CD4-positive, CD25-positive, alpha-beta regulatory T cell (primary cell): ENCODE measurements around the gene NFIX. TPM values are rescaled to one million over a fixed set of nuclear protein-coding genes. Genes with fewer than 3 reads are reported as not detected.
"Not testable (repeated sequence)": the region's sequence is repeated elsewhere in the genome, so short reads cannot be mapped to it uniquely, and the experiment has no call there.

Source experiments
- ATAC-seq, 2 donors: fragments of 150-1000 bp; cut with Tn5 transposase; one replicate each; pipeline ENCODE4 v1.10.0; 2021; ENCODE audit warnings: low read depth in 2 of 2, moderate number of reproducible peaks in 2 of 2, moderate library complexity in 1 of 2
- DNase-seq, 3 donors: peaks; one replicate each; pipeline versions ENCODE4 v3.0.0 to v3.0.0-alpha.2; 2012 to 2022; ENCODE audit warnings: mixed read lengths in 1 of 3
- H3K27ac ChIP-seq: one replicate; pipeline ENCODE4 v1.7.0; 2013; ENCODE audit warnings: mild to moderate bottlenecking, low read length; ENCODE audit not compliant: insufficient read depth, poor library complexity, severe bottlenecking
- H3K27me3 ChIP-seq: one replicate; pipeline ENCODE4 v1.7.0; 2013; ENCODE audit warnings: low read length; ENCODE audit not compliant: control insufficient read depth, insufficient read depth
- H3K36me3 ChIP-seq: one replicate; pipeline ENCODE4 v1.7.0; 2013; ENCODE audit warnings: mild to moderate bottlenecking, low read length, moderate library complexity; ENCODE audit not compliant: control insufficient read depth, insufficient read depth
- H3K4me1 ChIP-seq: 2 replicates; pipeline ENCODE4 v1.7.0; 2013; ENCODE audit warnings: mild to moderate bottlenecking, low read length; ENCODE audit not compliant: insufficient read depth, control insufficient read depth, poor library complexity, severe bottlenecking
- H3K4me3 ChIP-seq: one replicate; pipeline ENCODE4 v1.7.0; 2013; ENCODE audit warnings: low read depth, mild to moderate bottlenecking, low read length, moderate library complexity
- H3K9me3 ChIP-seq, 2 experiments: 1 replicate in 1 of 2; 2 replicates in 1 of 2; pipeline ENCODE4 v1.7.0; 2013; ENCODE audit warnings: low read length in 2 of 2, mild to moderate bottlenecking in 1 of 2, moderate library complexity in 1 of 2; ENCODE audit not compliant: control insufficient read depth in 2 of 2
- H3K27ac Mint-ChIP-seq, 3 donors: one replicate each; pipeline ENCODE4 v1.8.0; 2020 to 2022; ENCODE audit warnings: mild to moderate bottlenecking in 3 of 3, mixed read lengths in 3 of 3, moderate library complexity in 2 of 3
- H3K27me3 Mint-ChIP-seq: one replicate; pipeline ENCODE4 v1.8.0; 2022; ENCODE audit warnings: mild to moderate bottlenecking, mixed read lengths
- H3K36me3 Mint-ChIP-seq: one replicate; pipeline ENCODE4 v1.8.0; 2020; ENCODE audit warnings: mixed read lengths
- H3K4me1 Mint-ChIP-seq, 4 donors: one replicate each; pipeline ENCODE4 v1.8.0; 2020 to 2022; ENCODE audit warnings: mixed read lengths in 4 of 4, mild to moderate bottlenecking in 1 of 4
- H3K4me3 Mint-ChIP-seq, 4 donors: one replicate each; pipeline ENCODE4 v1.8.0; 2020 to 2022; ENCODE audit warnings: mild to moderate bottlenecking in 4 of 4, mixed read lengths in 4 of 4, moderate library complexity in 3 of 4
- H3K9me3 Mint-ChIP-seq, 7 donors: one replicate each; pipeline ENCODE4 v1.8.0; 2020 to 2022; ENCODE audit warnings: mixed read lengths in 7 of 7, mild to moderate bottlenecking in 3 of 7, moderate library complexity in 2 of 7
- polyA plus RNA-seq, 4 donors: library from polyadenylated mRNA; unstranded; fragments of 300-500 nt; fragmentation: Illumina TruSeq; gene quantifications; one replicate each; pipeline ENCODE4 v1.2.3, GENCODE V29; 2021
- total RNA-seq: library from RNA; stranded (reverse); gene quantifications from one replicate; pipeline ENCODE4 v1.2.3, GENCODE V29; 2022

NFIX gene
- total and polyA plus RNA-seq, 5 donors from 2014 or later, result 0.15 to 1.2 TPM; not detected in 3

GRCh38 chr19:12949363-12950283, 45.7 kb upstream of the NFIX start:
- H3K27ac ChIP-seq, result no peak overlapping the region
- no peak for ATAC-seq
- H3K36me3 Mint-ChIP-seq, result peaks cover 34% of the 10 kb centered on the region

GRCh38 chr19:12952050-12952449, 43.2 kb upstream of the NFIX start:
- not testable (repeated sequence) for H3K9me3 ChIP-seq, ATAC-seq, H3K27me3 ChIP-seq, DNase-seq, H3K27me3 Mint-ChIP-seq, H3K9me3 Mint-ChIP-seq, H3K27ac Mint-ChIP-seq, H3K27ac ChIP-seq, H3K4me3 ChIP-seq
- Mint-ChIP-seq H3K4me3 (peak overlapping the region in 1 of 4 donors; percentile 36), H3K4me1 (peaks cover 8 to 40% (median 21%) of the 10 kb centered on the region in 4 donors), H3K36me3 (peaks cover 33% of the 10 kb centered on the region)
- Histone ChIP-seq H3K36me3 (peaks cover 58% of the 10 kb centered on the region), H3K4me1 (peaks cover 20% of the 10 kb centered on the region)

More at GRCh38 chr19:12949363-12950283, 45.7 kb upstream of the NFIX start:
- H3K4me1 Mint-ChIP-seq, result peaks cover 2 to 39% (median 23%) of the 10 kb centered on the region in 4 donors
- H3K4me1 ChIP-seq, result peaks cover 19% of the 10 kb centered on the region
- peaks cover 0 to 2% (median 0%) of the 10 kb centered on the region in 7 donors for H3K9me3 Mint-ChIP-seq
- H3K4me3 ChIP-seq, result no peak overlapping the region
- DNase-seq, result no peak
- no peaks in the 10 kb centered on the region for H3K9me3 ChIP-seq
- peak overlapping the region in 3 of 4 donors; percentile 21 to 86 (median 48) for H3K4me3 Mint-ChIP-seq
- peak overlapping the region in 2 of 3 donors; percentile 29 to 80 for H3K27ac Mint-ChIP-seq
- H3K36me3 ChIP-seq, result peaks cover 58% of the 10 kb centered on the region
- H3K27me3 Mint-ChIP-seq, result peaks cover 5% of the 10 kb centered on the region
- H3K27me3 ChIP-seq, result no peaks in the 10 kb centered on the region

GRCh38 chr19:12952488-12953137, 42.7 kb upstream of the NFIX start:
- DNase-seq, result no peak
- Mint-ChIP-seq H3K4me3 (peak overlapping the region in 1 of 4 donors; percentile 36), H3K27me3 (no peaks in the 10 kb centered on the region), H3K27ac (peak overlapping the region in 1 of 3 donors; percentile 52), H3K4me1 (peaks cover 8 to 40% (median 22%) of the 10 kb centered on the region in 4 donors), H3K9me3 (no peaks in the 10 kb centered on the region), H3K36me3 (peaks cover 31% of the 10 kb centered on the region)
- no peak overlapping the region for H3K27ac ChIP-seq
- no peaks in the 10 kb centered on the region for H3K9me3 ChIP-seq
- ATAC-seq, result no peak
- H3K4me1 ChIP-seq, result peaks cover 25% of the 10 kb centered on the region
- peaks cover 58% of the 10 kb centered on the region for H3K36me3 ChIP-seq
- H3K27me3 ChIP-seq, result no peaks in the 10 kb centered on the region
- no peak overlapping the region for H3K4me3 ChIP-seq

- H3K4me1 ChIP-seq, result peaks cover 26% of the 10 kb centered on the region
- no peaks in the 10 kb centered on the region for H3K27me3 ChIP-seq
- Mint-ChIP-seq H3K36me3 (peaks cover 27% of the 10 kb centered on the region), H3K9me3 (no peaks in the 10 kb centered on the region), H3K4me1 (peaks cover 8 to 40% (median 19%) of the 10 kb centered on the region in 4 donors), H3K27ac (peak overlapping the region in 1 of 3 donors; percentile 32), H3K4me3 (no peak overlapping the region), H3K27me3 (no peaks in the 10 kb centered on the region)
- H3K27ac ChIP-seq, result no peak overlapping the region
- H3K4me3 ChIP-seq, result no peak overlapping the region
- H3K9me3 ChIP-seq, result no peaks in the 10 kb centered on the region
- DNase-seq (no peak), ATAC-seq (no peak)
- H3K36me3 ChIP-seq, result peaks cover 51% of the 10 kb centered on the region
These were observed 42.0 kb upstream of the NFIX start for GRCh38 chr19:12953138-12953798.

GRCh38 chr19:12953799-12954611, 41.3 kb upstream of the NFIX start:
- H3K36me3 ChIP-seq, result peaks cover 45% of the 10 kb centered on the region
- Mint-ChIP-seq H3K4me1 (peaks cover 8 to 40% (median 19%) of the 10 kb centered on the region in 4 donors), H3K36me3 (peaks cover 27% of the 10 kb centered on the region), H3K27me3 (no peaks in the 10 kb centered on the region), H3K27ac (peak overlapping the region; percentile 69 to 87 (median 79)), H3K4me3 (peak overlapping the region in 2 of 4 donors; percentile 27 to 89), H3K9me3 (no peaks in the 10 kb centered on the region)
- no peaks in the 10 kb centered on the region for H3K9me3 ChIP-seq
- H3K27ac ChIP-seq, result no peak overlapping the region
- no peaks in the 10 kb centered on the region for H3K27me3 ChIP-seq
- peaks cover 26% of the 10 kb centered on the region for H3K4me1 ChIP-seq
- ATAC-seq (no peak), DNase-seq (no peak)
- no peak overlapping the region for H3K4me3 ChIP-seq

GRCh38 chr19:12954612-12954962, 40.7 kb upstream of the NFIX start:
- no peaks in the 10 kb centered on the region for H3K9me3 Mint-ChIP-seq
- Histone ChIP-seq H3K36me3 (peaks cover 39% of the 10 kb centered on the region), H3K27me3 (no peaks in the 10 kb centered on the region), H3K9me3 (no peaks in the 10 kb centered on the region), H3K4me1 (peaks cover 26% of the 10 kb centered on the region), H3K27ac (no peak overlapping the region), H3K4me3 (no peak overlapping the region)
- H3K4me1 Mint-ChIP-seq, result peaks cover 8 to 40% (median 19%) of the 10 kb centered on the region in 4 donors
- peak overlapping the region; percentile 40 to 87 (median 79) for H3K27ac Mint-ChIP-seq
- peaks cover 27% of the 10 kb centered on the region for H3K36me3 Mint-ChIP-seq
- no peak for ATAC-seq
- H3K4me3 Mint-ChIP-seq, result peak overlapping the region; percentile 27 to 93 (median 87)
- no peaks in the 10 kb centered on the region for H3K27me3 Mint-ChIP-seq
- no peak for DNase-seq

GRCh38 chr19:12955575-12955974, 39.7 kb upstream of the NFIX start:
- Histone ChIP-seq H3K4me1 (peaks cover 26% of the 10 kb centered on the region), H3K4me3 (peak overlapping the region; percentile 19), H3K36me3 (peaks cover 32% of the 10 kb centered on the region), H3K27ac (peak overlapping the region; percentile 81)
- not testable (repeated sequence) for H3K9me3 Mint-ChIP-seq, H3K9me3 ChIP-seq, DNase-seq, H3K27me3 Mint-ChIP-seq, H3K27me3 ChIP-seq, ATAC-seq
- peak overlapping the region; percentile 58 to 87 (median 84) for H3K27ac Mint-ChIP-seq
- H3K4me1 Mint-ChIP-seq, result peaks cover 8 to 34% (median 19%) of the 10 kb centered on the region in 4 donors
- H3K36me3 Mint-ChIP-seq, result peaks cover 21% of the 10 kb centered on the region
- H3K4me3 Mint-ChIP-seq, result peak overlapping the region; percentile 85 to 93 (median 88)
